Liver (tissue), 9 donors: ENCODE measurements around the gene TLCD4. TPM values are rescaled to one million over a fixed set of nuclear protein-coding genes. Genes with fewer than 3 reads are reported as not detected.

ENCODE experiments used
- DNase-seq: peaks from one replicate; pipeline ENCODE4 v3.0.0-alpha.2; 2017; ENCODE audit warnings: low spot score
- H3K27ac ChIP-seq, 2 donors: one replicate each; pipeline ENCODE4 v1.7.0; 2013; ENCODE audit warnings: inconsistent platforms in 2 of 2, low read length in 2 of 2, control low read depth in 1 of 2, low read depth in 1 of 2, mild to moderate bottlenecking in 1 of 2
- H3K27me3 ChIP-seq, 4 donors: one replicate each; pipeline versions ENCODE4 v1.6.1 to v1.7.0; 2013; ENCODE audit warnings: low read length in 3 of 4, inconsistent platforms in 1 of 4, mild to moderate bottlenecking in 1 of 4, moderate library complexity in 1 of 4; ENCODE audit not compliant: control insufficient read depth in 4 of 4, insufficient read depth in 4 of 4
- H3K36me3 ChIP-seq, 4 donors: one replicate each; pipeline versions ENCODE4 v1.6.1 to v1.7.0; 2013; ENCODE audit warnings: low read length in 3 of 4, mild to moderate bottlenecking in 3 of 4, low read depth in 1 of 4, moderate library complexity in 1 of 4; ENCODE audit not compliant: control insufficient read depth in 4 of 4, insufficient read depth in 3 of 4
- H3K4me1 ChIP-seq, 4 donors: one replicate each; pipeline versions ENCODE4 v1.6.1 to v1.7.0; 2013; ENCODE audit warnings: low read length in 3 of 4, mild to moderate bottlenecking in 3 of 4, moderate library complexity in 1 of 4; ENCODE audit not compliant: control insufficient read depth in 4 of 4, insufficient read depth in 4 of 4
- H3K4me3 ChIP-seq, 3 donors: one replicate each; pipeline versions ENCODE4 v1.6.1 to v1.7.0; 2013; ENCODE audit warnings: low read length in 3 of 3, control low read depth in 1 of 3, low read depth in 1 of 3, mild to moderate bottlenecking in 1 of 3
- H3K9ac ChIP-seq, 2 donors: one replicate each; pipeline ENCODE4 v1.7.0; 2013; ENCODE audit warnings: low read length in 2 of 2, mild to moderate bottlenecking in 2 of 2, moderate library complexity in 2 of 2, control low read depth in 1 of 2, low read depth in 1 of 2
- H3K9me3 ChIP-seq, 4 donors: one replicate each; pipeline versions ENCODE4 v1.6.1 to v1.7.0; 2013; ENCODE audit warnings: low read length in 3 of 4; ENCODE audit not compliant: control insufficient read depth in 4 of 4
- ATF3 ChIP-seq: IDR thresholded peaks from 2 replicates; pipeline ENCODE4 v1.6.1; 2016; ENCODE audit warnings: antibody characterized with exemption
- CTCF ChIP-seq: fragments of 150-350 bp; IDR thresholded peaks from 2 replicates; pipeline ENCODE4 v1.5.1; 2017; ENCODE audit warnings: improper control_type of control experiment, low read depth, low read length; ENCODE audit not compliant: missing input control
- EGR1 ChIP-seq, 2 donors: IDR thresholded peaks; 2 replicates each; pipeline ENCODE4 v1.6.1; 2016 to 2018; ENCODE audit warnings: antibody characterized with exemption in 2 of 2, low read depth in 2 of 2
- FOXA1 ChIP-seq: IDR thresholded peaks from 2 replicates; pipeline ENCODE4 v1.6.1; 2016; ENCODE audit warnings: antibody characterized with exemption
- FOXA2 ChIP-seq: IDR thresholded peaks from 2 replicates; pipeline ENCODE4 v1.6.1; 2016; ENCODE audit warnings: antibody characterized with exemption
- GABPA ChIP-seq, 2 donors: IDR thresholded peaks in 1 of 2; conservative IDR thresholded peaks in 1 of 2; 2 replicates each; pipeline ENCODE4 v1.6.1; 2016; ENCODE audit warnings: antibody characterized with exemption in 2 of 2, mild to moderate bottlenecking in 1 of 2, moderate library complexity in 1 of 2
- HNF4A ChIP-seq, 2 donors: conservative IDR thresholded peaks; 2 replicates each; pipeline ENCODE4 v1.6.1; 2016; ENCODE audit warnings: antibody characterized with exemption in 2 of 2, mild to moderate bottlenecking in 2 of 2
- HNF4G ChIP-seq: IDR thresholded peaks from 2 replicates; pipeline ENCODE4 v1.6.1; 2016; ENCODE audit warnings: antibody characterized with exemption
- JUND ChIP-seq, 2 donors: IDR thresholded peaks; 2 replicates each; pipeline ENCODE4 v1.6.1; 2016; ENCODE audit warnings: antibody characterized with exemption in 2 of 2
- NR2F2 ChIP-seq: IDR thresholded peaks from 2 replicates; pipeline ENCODE4 v1.6.1; 2016; ENCODE audit warnings: antibody characterized with exemption
- RAD21 ChIP-seq, 2 donors: IDR thresholded peaks; 2 replicates each; pipeline ENCODE4 v1.6.1; 2016; ENCODE audit warnings: antibody characterized with exemption in 2 of 2, mild to moderate bottlenecking in 2 of 2
- REST ChIP-seq: IDR thresholded peaks from 2 replicates; pipeline ENCODE4 v1.6.1; 2016; ENCODE audit warnings: antibody characterized with exemption, mild to moderate bottlenecking
- RXRA ChIP-seq, 2 donors: IDR thresholded peaks; 2 replicates each; pipeline ENCODE4 v1.6.1; 2017 to 2018; ENCODE audit warnings: antibody characterized with exemption in 2 of 2, mild to moderate bottlenecking in 1 of 2
- SP1 ChIP-seq: IDR thresholded peaks from 2 replicates; pipeline ENCODE4 v1.6.1; 2018; ENCODE audit warnings: antibody characterized with exemption, mild to moderate bottlenecking
- TAF1 ChIP-seq: conservative IDR thresholded peaks from 2 replicates; pipeline ENCODE4 v1.6.1; 2016; ENCODE audit warnings: antibody characterized with exemption, mild to moderate bottlenecking
- YY1 ChIP-seq: IDR thresholded peaks from 2 replicates; pipeline ENCODE4 v1.6.1; 2016; ENCODE audit warnings: antibody characterized with exemption, mild to moderate bottlenecking
- WGBS: extraction: QIAGEN DNeasy Blood & Tissue Kit; methylation state at CpG from one replicate; pipeline ENCODE4 v1.1.7; 2013; 5-methylcytosine and 5-hydroxymethylcytosine counted together
- polyA plus RNA-seq, 2 donors: library from polyadenylated mRNA; stranded (reverse) in 1 of 2; unstranded in 1 of 2; fragments of 200-250 nt in 1 of 2; fragments of >200 nt in 1 of 2; fragmentation: Nextera tagmentation in 1 of 2; extraction: Ambion mirVana in 1 of 2; gene quantifications; one replicate each; pipeline versions ENCODE4 v1.2.1 to v1.2.3, GENCODE V29; 2013 to 2015
- total RNA-seq, 2 donors: library from RNA; depleted of rRNA; stranded (reverse); fragments of >200 nt; gene quantifications; one replicate each; pipeline ENCODE4 v1.2.3, GENCODE V29; 2014
- TF ChIP-seq, protein P1 (sequence below): IDR thresholded peaks from 2 replicates; pipeline ENCODE4 v1.6.1; 2016; ENCODE audit warnings: antibody characterized with exemption
- TF ChIP-seq, protein P2 (sequence below): IDR thresholded peaks from 2 replicates; pipeline ENCODE4 v1.6.1; 2016; ENCODE audit warnings: antibody characterized with exemption
- donor health status: healthy.
- donor health status: healthy.
- donor health status: healthy.
- donor health status: healthy.
- donor health status: healthy.

Gene TLCD4
- total and polyA plus RNA-seq, 4 donors = 24.9 to 131 (median 85.6) TPM

GRCh38 chr1:95072532-95073419 is 44.4 kb upstream of the TLCD4 start, which contains the start of gene ALG14:
TSS of gene ALG14 (minus strand) at chr1:95072951. CDS start at chr1:95072898, 53 bp downstream.
- DNase-seq = peak; percentile 93
- H3K4me1 ChIP-seq = peaks cover 5 to 35% (median 28%) of the 10 kb centered on the region in 4 donors
- no peaks in the 10 kb centered on the region for H3K9me3 ChIP-seq
- WGBS = under 1% methylated on average over 53 of the region's 53 CpGs
- H3K27ac ChIP-seq = peak within 1 kb of the TSS; percentile 89 to 99
- peak within 1 kb of the TSS; percentile 93 to 98 for H3K9ac ChIP-seq
- TF ChIP-seq HNF4A (conservative IDR thresholded peaks at IDR 0.05) (peak; percentile 70 to 76), SP1 (peak; percentile 79), REST (peak; percentile 59), GABPA (IDR thresholded peaks at IDR 0.05 in 1 of 2, conservative IDR thresholded peaks at IDR 0.05 in 1 of 2) (peak; percentile 22 to 83), EGR1 (IDR thresholded peaks at IDR 0.05; ENCODE audit: low read depth in 2 of 2) (peak; percentile 35 to 49), ATF3 (peak; percentile 15), YY1 (peak; percentile 93), TAF1 (peak; percentile 96), RXRA (IDR thresholded peaks at IDR 0.05) (peak; percentile 54 to 77), FOXA2 (no peak), RAD21 (IDR thresholded peaks at IDR 0.05) (peak; percentile 41 to 51), JUND (IDR thresholded peaks at IDR 0.05) (peak; percentile 16 to 80), FOXA1 (peak; percentile 30), HNF4G (peak; percentile 48), NR2F2 (peak; percentile 92), CTCF (no peak)
- TF ChIP-seq, protein P1, sequence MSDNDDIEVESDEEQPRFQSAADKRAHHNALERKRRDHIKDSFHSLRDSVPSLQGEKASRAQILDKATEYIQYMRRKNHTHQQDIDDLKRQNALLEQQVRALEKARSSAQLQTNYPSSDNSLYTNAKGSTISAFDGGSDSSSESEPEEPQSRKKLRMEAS = peak; percentile 88
- TF ChIP-seq, protein P2, sequence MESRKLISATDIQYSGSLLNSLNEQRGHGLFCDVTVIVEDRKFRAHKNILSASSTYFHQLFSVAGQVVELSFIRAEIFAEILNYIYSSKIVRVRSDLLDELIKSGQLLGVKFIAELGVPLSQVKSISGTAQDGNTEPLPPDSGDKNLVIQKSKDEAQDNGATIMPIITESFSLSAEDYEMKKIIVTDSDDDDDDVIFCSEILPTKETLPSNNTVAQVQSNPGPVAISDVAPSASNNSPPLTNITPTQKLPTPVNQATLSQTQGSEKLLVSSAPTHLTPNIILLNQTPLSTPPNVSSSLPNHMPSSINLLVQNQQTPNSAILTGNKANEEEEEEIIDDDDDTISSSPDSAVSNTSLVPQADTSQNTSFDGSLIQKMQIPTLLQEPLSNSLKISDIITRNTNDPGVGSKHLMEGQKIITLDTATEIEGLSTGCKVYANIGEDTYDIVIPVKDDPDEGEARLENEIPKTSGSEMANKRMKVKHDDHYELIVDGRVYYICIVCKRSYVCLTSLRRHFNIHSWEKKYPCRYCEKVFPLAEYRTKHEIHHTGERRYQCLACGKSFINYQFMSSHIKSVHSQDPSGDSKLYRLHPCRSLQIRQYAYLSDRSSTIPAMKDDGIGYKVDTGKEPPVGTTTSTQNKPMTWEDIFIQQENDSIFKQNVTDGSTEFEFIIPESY = peak; percentile 96
- no peaks in the 10 kb centered on the region for H3K36me3 ChIP-seq
- H3K27me3 ChIP-seq = no peaks in the 10 kb centered on the region
- peak within 1 kb of the TSS; percentile 58 to 100 (median 81) for H3K4me3 ChIP-seq
